ENCODE data around the gene EXD3. TPM values are rescaled to one million over a fixed set of nuclear protein-coding genes. Genes with fewer than 3 reads are reported as not detected.

The EXD3 gene
- total and polyA plus RNA-seq, 8 donors = 8.1 to 57.3 (median 13.6) TPM

DNA sequence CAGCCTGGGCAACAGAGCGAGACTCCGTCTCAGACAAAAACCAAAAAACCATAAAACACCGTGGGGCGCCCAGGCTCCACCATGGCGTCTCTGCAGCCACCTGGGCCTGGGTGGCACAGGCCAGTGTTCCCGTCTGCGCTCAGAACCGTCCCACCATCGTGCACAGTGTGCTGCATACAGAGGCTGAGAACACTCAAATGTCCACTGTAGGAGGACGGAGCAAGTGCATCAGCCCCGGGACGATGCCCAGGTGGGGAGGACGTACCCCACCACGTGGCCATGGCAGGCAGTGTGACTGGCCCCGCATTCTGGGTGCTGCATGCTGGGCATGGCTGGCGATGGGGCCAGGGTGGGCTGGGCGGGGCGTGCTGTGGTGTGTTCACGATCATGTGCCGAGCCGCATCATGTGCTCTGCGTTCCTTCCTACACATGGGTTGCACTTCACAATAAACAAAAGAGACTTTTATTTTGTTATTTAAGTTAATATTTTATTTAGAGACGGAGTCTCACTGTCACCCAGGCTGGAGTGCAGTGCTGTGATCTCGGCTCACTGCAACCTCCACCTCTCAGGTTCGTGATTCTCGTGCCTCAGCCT lies 37.8 kb downstream of the EXD3 start:
- 92 to 93% methylated on average over 26 of the region's 26 CpGs for WGBS, 2 donors
- DNase-seq (peak in 2 of 6 donors; percentile 11 to 25), ATAC-seq (no peak), FAIRE-seq (no peak)
- H3K36me3 ChIP-seq = no peaks in the 10 kb centered on the region
- H3K4me1 ChIP-seq = no peaks in the 10 kb centered on the region
- intact Hi-C loops (cut with DNase I) = no loop called here
- H3K4me3 ChIP-seq = no peak overlapping the region
- no peak overlapping the region for H3K27ac ChIP-seq
- no peaks in the 10 kb centered on the region for H3K9me3 ChIP-seq
- H3K27me3 ChIP-seq = no peaks in the 10 kb centered on the region
- TF ChIP-seq, protein P1, sequence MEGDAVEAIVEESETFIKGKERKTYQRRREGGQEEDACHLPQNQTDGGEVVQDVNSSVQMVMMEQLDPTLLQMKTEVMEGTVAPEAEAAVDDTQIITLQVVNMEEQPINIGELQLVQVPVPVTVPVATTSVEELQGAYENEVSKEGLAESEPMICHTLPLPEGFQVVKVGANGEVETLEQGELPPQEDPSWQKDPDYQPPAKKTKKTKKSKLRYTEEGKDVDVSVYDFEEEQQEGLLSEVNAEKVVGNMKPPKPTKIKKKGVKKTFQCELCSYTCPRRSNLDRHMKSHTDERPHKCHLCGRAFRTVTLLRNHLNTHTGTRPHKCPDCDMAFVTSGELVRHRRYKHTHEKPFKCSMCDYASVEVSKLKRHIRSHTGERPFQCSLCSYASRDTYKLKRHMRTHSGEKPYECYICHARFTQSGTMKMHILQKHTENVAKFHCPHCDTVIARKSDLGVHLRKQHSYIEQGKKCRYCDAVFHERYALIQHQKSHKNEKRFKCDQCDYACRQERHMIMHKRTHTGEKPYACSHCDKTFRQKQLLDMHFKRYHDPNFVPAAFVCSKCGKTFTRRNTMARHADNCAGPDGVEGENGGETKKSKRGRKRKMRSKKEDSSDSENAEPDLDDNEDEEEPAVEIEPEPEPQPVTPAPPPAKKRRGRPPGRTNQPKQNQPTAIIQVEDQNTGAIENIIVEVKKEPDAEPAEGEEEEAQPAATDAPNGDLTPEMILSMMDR (IDR thresholded peaks at IDR 0.05) = no peak

DNA sequence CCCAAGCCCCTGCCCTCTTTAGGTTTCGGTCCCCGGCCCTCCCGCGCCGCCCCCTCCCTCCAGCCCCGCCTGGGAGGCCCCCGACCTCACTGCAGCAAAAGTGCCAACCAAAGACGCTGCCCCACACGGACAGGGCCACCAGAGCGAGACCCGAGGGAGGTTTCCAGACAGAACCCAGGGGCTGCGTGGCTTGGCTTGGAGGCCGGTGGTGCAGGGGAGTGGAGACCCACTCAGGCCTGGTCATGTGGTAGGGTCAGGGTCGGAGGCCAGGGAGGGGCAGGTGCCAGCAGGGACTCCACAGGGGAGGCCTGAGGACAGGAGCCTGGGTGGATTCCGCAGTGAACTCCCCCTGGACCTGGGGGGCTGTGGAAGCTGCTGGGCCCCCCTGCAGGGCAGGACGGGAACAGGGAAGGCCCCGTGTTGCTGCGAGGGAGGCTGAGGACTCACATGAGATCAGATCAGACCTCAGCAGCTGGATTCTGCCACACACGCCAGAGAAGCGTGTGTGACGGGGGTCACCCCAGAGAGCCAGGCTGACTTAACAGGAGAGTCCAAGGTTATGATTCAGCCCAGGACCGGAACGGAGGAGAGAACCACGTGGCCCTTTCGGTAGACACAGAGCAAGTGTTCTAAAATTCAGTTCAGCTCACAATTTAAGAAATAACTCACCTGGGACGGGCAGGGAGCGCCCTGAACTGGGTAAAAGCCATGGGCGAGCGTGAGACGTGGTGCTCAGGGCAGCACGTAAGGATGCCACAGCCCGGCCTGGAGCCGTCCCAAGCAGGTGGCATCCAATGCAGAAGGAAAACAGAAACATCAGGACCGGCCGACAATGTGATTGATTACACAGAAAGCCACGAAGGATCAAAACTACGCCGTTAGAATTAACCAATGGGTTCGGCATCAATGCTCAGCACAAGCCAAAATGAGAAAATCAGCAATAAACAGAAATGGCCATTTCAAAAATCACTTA lies 38.9 kb downstream of the EXD3 start:
- Histone ChIP-seq H3K9me3 (no peaks in the 10 kb centered on the region), H3K27me3 (no peaks in the 10 kb centered on the region), H3K4me3 (no peak overlapping the region), H3K4me1 (no peaks in the 10 kb centered on the region), H3K36me3 (no peaks in the 10 kb centered on the region), H3K27ac (no peak overlapping the region)
- ATAC-seq (no peak), FAIRE-seq (no peak), DNase-seq (peak in 3 of 6 donors; percentile 16 to 71 (median 47))
- intact Hi-C loops (cut with DNase I) = no loop called here
- TF ChIP-seq, protein P1 (IDR thresholded peaks at IDR 0.05) = no peak
- 93 to 95% methylated on average over 37 to 39 of the region's 39 CpGs for WGBS, 2 donors

DNA sequence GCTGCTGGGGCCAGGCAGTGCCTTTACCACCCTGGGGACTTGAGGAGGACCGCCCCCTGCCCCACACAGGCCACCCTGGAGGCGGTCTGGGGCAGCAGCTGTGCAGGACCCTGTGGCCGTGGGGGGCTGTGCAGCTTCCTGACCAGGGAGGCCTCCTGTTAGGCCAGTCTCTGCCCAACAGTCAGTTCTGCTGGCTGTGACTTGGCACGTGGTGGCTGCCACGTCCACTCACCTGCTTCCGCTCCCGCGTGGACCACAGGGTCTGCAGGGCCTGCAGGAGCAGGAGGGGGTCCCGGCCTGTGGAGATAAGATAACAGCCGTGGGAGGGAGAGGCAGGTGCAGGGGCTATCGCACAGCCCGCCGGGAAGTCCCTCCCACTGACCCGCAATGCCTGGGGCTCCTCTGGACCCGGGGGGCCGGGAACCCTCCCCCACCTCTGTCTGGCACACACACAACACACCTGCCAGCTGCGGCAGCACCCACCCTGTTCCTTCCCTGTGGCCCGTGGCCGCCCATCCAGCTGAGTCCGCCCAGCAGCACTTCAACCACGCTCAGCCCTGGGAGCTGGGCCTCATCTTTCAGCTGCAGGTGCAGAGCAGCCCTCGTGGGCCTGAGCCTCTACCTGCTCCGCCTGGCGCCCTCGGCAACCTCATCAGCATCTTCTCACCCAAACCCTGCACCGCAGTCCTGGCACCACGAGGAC lies 39.7 kb downstream of the EXD3 start:
- TF ChIP-seq, protein P1 (IDR thresholded peaks at IDR 0.05) = no peak
- no peak overlapping the region for H3K27ac ChIP-seq
- no peaks in the 10 kb centered on the region for H3K4me1 ChIP-seq
- H3K36me3 ChIP-seq = no peaks in the 10 kb centered on the region
- no peak overlapping the region for H3K4me3 ChIP-seq
- no peak for FAIRE-seq
- ATAC-seq = peak in 1 of 4 donors; percentile 8
- DNase-seq = peak in 3 of 6 donors; percentile 23 to 62 (median 51)
- H3K27me3 ChIP-seq = no peaks in the 10 kb centered on the region
- WGBS, 2 donors = 74 to 79% methylated on average over 24 to 27 of the region's 27 CpGs
- intact Hi-C loops (cut with DNase I) = no loop called here
- no peaks in the 10 kb centered on the region for H3K9me3 ChIP-seq

DNA sequence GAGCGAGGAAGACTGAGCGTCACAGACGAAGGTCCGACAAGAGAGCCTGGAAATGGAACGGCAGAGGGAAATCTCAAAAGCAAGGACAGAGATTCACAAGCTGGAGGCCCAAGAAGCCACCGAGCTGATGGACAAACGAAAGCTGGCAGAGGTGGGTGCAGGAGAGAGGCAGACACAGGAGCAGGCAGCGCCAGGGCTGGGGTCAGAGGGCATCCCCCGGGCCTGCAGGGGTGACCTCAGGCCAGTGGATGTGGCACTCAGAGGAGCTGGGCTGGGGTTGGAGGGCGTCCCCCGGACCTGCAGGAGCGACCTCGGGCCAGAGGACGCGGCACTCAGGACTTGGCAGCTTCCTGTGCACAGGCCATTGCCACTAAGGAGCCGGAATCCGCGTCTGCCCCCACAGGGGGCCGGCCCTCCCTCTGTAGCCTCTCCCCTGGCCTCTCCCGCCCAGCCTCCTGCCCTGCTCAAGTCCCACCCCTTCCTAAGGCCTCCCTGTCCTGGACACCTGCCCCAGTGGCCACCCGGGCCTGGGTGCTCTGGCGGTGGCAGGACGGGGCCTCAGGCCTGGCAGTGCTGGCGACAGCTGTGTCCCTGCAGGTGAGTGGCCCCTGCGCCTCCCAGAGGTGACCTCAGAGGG lies 40.4 kb downstream of the EXD3 start:
- TF ChIP-seq, protein P1 (IDR thresholded peaks at IDR 0.05) = no peak
- Histone ChIP-seq H3K36me3 (no peaks in the 10 kb centered on the region), H3K4me3 (no peak overlapping the region), H3K9me3 (no peaks in the 10 kb centered on the region), H3K27me3 (no peaks in the 10 kb centered on the region), H3K27ac (no peak overlapping the region), H3K4me1 (no peaks in the 10 kb centered on the region)
- intact Hi-C loops (cut with DNase I) = no loop called here
- peak in 1 of 4 donors; percentile 17 for ATAC-seq
- WGBS, 2 donors = 87 to 89% methylated on average over 20 to 25 of the region's 25 CpGs
- DNase-seq = peak in 3 of 6 donors; percentile 26 to 66 (median 50)
- no peak for FAIRE-seq
